Chondrocyte (in vitro differentiated cells): ENCODE results near the gene NR2F1-AS1. TPM values are rescaled to one million over a fixed set of nuclear protein-coding genes. Genes with fewer than 3 reads are reported as not detected.

Source experiments
- DNase-seq: peaks from one replicate; pipeline ENCODE4 v3.0.0; 2021; ENCODE audit warnings: mixed read lengths, low spot score
- H3K27ac Mint-ChIP-seq: one replicate; pipeline ENCODE4 v1.8.0; 2021; ENCODE audit warnings: mild to moderate bottlenecking, moderate library complexity, mixed read lengths; ENCODE audit not compliant: unreplicated experiment
- H3K27me3 Mint-ChIP-seq: 2 replicates; pipeline ENCODE4 v1.8.0; 2021; ENCODE audit warnings: low read depth, mixed read lengths
- H3K36me3 Mint-ChIP-seq: 2 replicates; pipeline ENCODE4 v1.8.0; 2021; ENCODE audit warnings: low read depth, mixed read lengths
- H3K4me1 Mint-ChIP-seq: 2 replicates; pipeline ENCODE4 v1.8.0; 2021; ENCODE audit warnings: low read depth, mild to moderate bottlenecking, mixed read lengths
- H3K4me3 Mint-ChIP-seq: one replicate; pipeline ENCODE4 v1.8.0; 2021; ENCODE audit warnings: mild to moderate bottlenecking, moderate library complexity, mixed read lengths; ENCODE audit not compliant: unreplicated experiment
- H3K9me3 Mint-ChIP-seq: 2 replicates; pipeline ENCODE4 v1.8.0; 2021; ENCODE audit warnings: low read depth, mixed read lengths
- CTCF ChIP-seq: fragments of 200-600 bp; sonication (generic); IDR thresholded peaks from 2 replicates; pipeline ENCODE4 v1.5.0; 2021; ENCODE audit warnings: antibody characterized with exemption, mild to moderate bottlenecking, moderate library complexity
- total RNA-seq: library from RNA; stranded (reverse); gene quantifications from 3 replicates; pipeline ENCODE4 v1.2.1, GENCODE V29; 2021

The NR2F1-AS1 gene
- total RNA-seq, 1 donor from 2014 or later, result 16.2 TPM

- Mint-ChIP-seq H3K4me1 (peaks cover 45% of the 10 kb centered on the region), H3K4me3 (no peak overlapping the region), H3K9me3 (no peaks in the 10 kb centered on the region), H3K27ac (no peak overlapping the region), H3K36me3 (no peaks in the 10 kb centered on the region), H3K27me3 (no peaks in the 10 kb centered on the region)
- DNase-seq, result no peak
- TF ChIP-seq CTCF, result no peak
Measured at GRCh38 chr5:93602241-93603077, 21.4 kb upstream of the NR2F1-AS1 start.

GRCh38 chr5:93601802-93602155 lies 20.8 kb upstream of the NR2F1-AS1 start:
- Mint-ChIP-seq H3K4me1 (peaks cover 40% of the 10 kb centered on the region), H3K4me3 (no peak overlapping the region), H3K27ac (no peak overlapping the region), H3K36me3 (no peaks in the 10 kb centered on the region), H3K27me3 (no peaks in the 10 kb centered on the region), H3K9me3 (no peaks in the 10 kb centered on the region)
- no peak for TF ChIP-seq CTCF
- DNase-seq, result no peak

GRCh38 chr5:93601071-93601801 lies 20.2 kb upstream of the NR2F1-AS1 start:
- Mint-ChIP-seq H3K27me3 (no peaks in the 10 kb centered on the region), H3K27ac (no peak overlapping the region), H3K4me3 (no peak overlapping the region), H3K9me3 (no peaks in the 10 kb centered on the region), H3K4me1 (peaks cover 38% of the 10 kb centered on the region), H3K36me3 (no peaks in the 10 kb centered on the region)
- DNase-seq, result no peak
- peak; percentile 4 for TF ChIP-seq CTCF

- Mint-ChIP-seq H3K27ac (no peak overlapping the region), H3K27me3 (no peaks in the 10 kb centered on the region), H3K9me3 (peaks cover 2% of the 10 kb centered on the region), H3K36me3 (peaks cover 2% of the 10 kb centered on the region), H3K4me3 (no peak overlapping the region), H3K4me1 (peaks cover 35% of the 10 kb centered on the region)
- TF ChIP-seq CTCF, result peak; percentile 19
- no peak for DNase-seq
Measured at GRCh38 chr5:93600409-93601070, 19.5 kb upstream of the NR2F1-AS1 start.
